Retinal pigment epithelial cell (primary cell): Measurements from ENCODE around the gene MAGI2.
A peak's percentile ranks its signal among the peaks of the same experiment; 100 is the strongest.

Experiments used
- DNase-seq: peaks from one replicate; pipeline ENCODE4 v3.0.0-alpha.2; 2010; ENCODE audit warnings: low read depth
- H3K4me3 ChIP-seq: 2 replicates; pipeline ENCODE4 v1.5.1; 2011; ENCODE audit warnings: mild to moderate bottlenecking, low read length, control low read depth, moderate library complexity
- CTCF ChIP-seq: conservative IDR thresholded peaks from 2 replicates; pipeline ENCODE4 v1.5.1; 2011; ENCODE audit warnings: low read depth, low read length, control low read depth, inconsistent platforms

The MAGI2 gene

GRCh38 chr7:78402096-78402495, 1051.4 kb downstream of the MAGI2 start:
- TF ChIP-seq CTCF: no peak
- no peak overlapping the region for H3K4me3 ChIP-seq
- no peak for DNase-seq

GRCh38 chr7:78400038-78400437, 1053.4 kb downstream of the MAGI2 start:
- no peak for DNase-seq
- H3K4me3 ChIP-seq: no peak overlapping the region
- no peak for TF ChIP-seq CTCF

GRCh38 chr7:78399033-78399769, 1054.3 kb downstream of the MAGI2 start:
- H3K4me3 ChIP-seq: no peak overlapping the region
- no peak for DNase-seq
- no peak for TF ChIP-seq CTCF

GRCh38 chr7:78398576-78398975, 1054.9 kb downstream of the MAGI2 start:
- DNase-seq: no peak
- H3K4me3 ChIP-seq: no peak overlapping the region
- TF ChIP-seq CTCF: no peak

- no peak for DNase-seq
- no peak for TF ChIP-seq CTCF
- H3K4me3 ChIP-seq: no peak overlapping the region
Measured at GRCh38 chr7:78398081-78398480, 1055.4 kb downstream of the MAGI2 start.

GRCh38 chr7:78396210-78396609, 1057.3 kb downstream of the MAGI2 start:
- no peak overlapping the region for H3K4me3 ChIP-seq
- TF ChIP-seq CTCF: no peak
- no peak for DNase-seq

- DNase-seq: peak; percentile 58
- no peak for TF ChIP-seq CTCF
Measured at GRCh38 chr7:78395298-78396036, 1058.0 kb downstream of the MAGI2 start.

More at GRCh38 chr7:78395298-78396036, 1058.0 kb downstream of the MAGI2 start:
- H3K4me3 ChIP-seq: no peak overlapping the region
